Pancreas (tissue), 10 donors: ENCODE data around the gene THUMPD2. TPM values are rescaled to one million over a fixed set of nuclear protein-coding genes. Genes with fewer than 3 reads are reported as not detected.

Experiments used
- ATAC-seq, 4 donors: fragments of 200-7000 bp; cut with Tn5 transposase; one replicate each; pipeline versions ENCODE4 v1.8.0 to v1.9.1; 2020; ENCODE audit warnings: mild to moderate bottlenecking in 4 of 4, moderate library complexity in 4 of 4
- DNase-seq, 6 donors: peaks; one replicate each; pipeline ENCODE4 v3.0.0-alpha.2; 2020
- FAIRE-seq: peaks from 2 replicates; lab custom pipeline; 2012; peaks lifted over from hg19 to GRCh38; lab: Jason Lieb, UNC
- H3K27ac ChIP-seq, 4 donors: fragments of 200-600 bp; sonication (generic); 1 replicate in 3 of 4; 2 replicates in 1 of 4; pipeline versions ENCODE4 v1.5.0 to v1.8.0; 2020
- H3K27me3 ChIP-seq, 4 donors: fragments of 200-600 bp; one replicate each; pipeline ENCODE4 v1.8.0; 2021
- H3K36me3 ChIP-seq, 3 donors: fragments of 200-600 bp; sonication (generic) in 1 of 3; one replicate each; pipeline versions ENCODE4 v1.5.0 to v1.8.0; 2020 to 2021
- H3K4me1 ChIP-seq, 3 donors: fragments of 200-600 bp; one replicate each; pipeline ENCODE4 v1.8.0; 2021
- H3K4me3 ChIP-seq, 4 donors: fragments of 200-600 bp; sonication (generic) in 2 of 4; one replicate each; pipeline versions ENCODE4 v1.5.0 to v1.8.0; 2020 to 2021
- H3K9me3 ChIP-seq, 4 donors: fragments of 200-600 bp; one replicate each; pipeline ENCODE4 v1.8.0; 2021
- CTCF ChIP-seq, 4 donors: fragments of 200-600 bp; sonication (generic) in 3 of 4; IDR thresholded peaks; one replicate each; pipeline versions ENCODE4 v1.5.0 to v1.8.0; 2021; ENCODE audit warnings: antibody characterized with exemption in 4 of 4
- WGBS, 2 donors: extraction: QIAGEN DNeasy Blood & Tissue Kit; methylation state at CpG; one replicate each; pipeline ENCODE4 v1.1.7; 2013; 5-methylcytosine and 5-hydroxymethylcytosine counted together
- intact Hi-C, 3 donors: fragments of 100-400 bp; cut with DNase I; formaldehyde crosslinking; loops; one replicate each; pipeline versions ENCODE4 v1.11.1 to v1.14.2; 2022
- polyA plus RNA-seq, 2 donors: library from polyadenylated mRNA; stranded (reverse); fragments of 200-250 nt; gene quantifications; one replicate each; pipeline ENCODE4 v1.2.3, GENCODE V29; 2013
- total RNA-seq, 6 donors: library from RNA; stranded (reverse); fragmentation: NEBNext Ultra II Directional in 4 of 6; extraction: Animal tissue kit (Norgen Biotek cat#: 25700) in 4 of 6; gene quantifications; one replicate each; pipeline versions ENCODE4 v1.2.1 to v1.2.4, GENCODE V29; 2021 to 2023
- donor health status: healthy with polysubstance abuse.
- donor health status: DM: no; HTN: no; CAD: no; lungs with moderate emphysema.
- donor health status: DM: no; HTN: no; CAD: no.
- donor health status: control.
- donor health status: control.
- donor health status: Bipolar disorder and iron deficiency.
- donor health status: DM: yes; HTN: yes; CAD: no.
- donor health status: DM: no; HTN: no; CAD: no.
- donor health status: DM: no; HTN: no; CAD: no.
- donor health status: DM: yes; HTN: yes; CAD: no.

Gene THUMPD2
- total and polyA plus RNA-seq, 8 donors = 2.6 to 12.5 (median 5.0) TPM

GRCh38 chr2:39786761-39787522 is 7.9 kb upstream of the THUMPD2 start:
- FAIRE-seq (no peak), ATAC-seq (no peak), DNase-seq (no peak)
- no peaks in the 10 kb centered on the region for H3K9me3 ChIP-seq
- no peaks in the 10 kb centered on the region for H3K27me3 ChIP-seq
- no peaks in the 10 kb centered on the region for H3K4me1 ChIP-seq
- intact Hi-C loops = no loop called here
- H3K27ac ChIP-seq = no peak overlapping the region
- H3K36me3 ChIP-seq = no peaks in the 10 kb centered on the region
- 70 to 78% methylated on average over 7 of the region's 7 CpGs for WGBS, 2 donors
- no peak for TF ChIP-seq CTCF (IDR thresholded peaks at IDR 0.05)
- H3K4me3 ChIP-seq = no peak overlapping the region

GRCh38 chr2:39782591-39782990 is 3.5 kb upstream of the THUMPD2 start:
- DNase-seq (no peak), FAIRE-seq (no peak), ATAC-seq (no peak)
- TF ChIP-seq CTCF (IDR thresholded peaks at IDR 0.05) = no peak
- no peaks in the 10 kb centered on the region for H3K27me3 ChIP-seq
- intact Hi-C loops = no loop called here
- no peak overlapping the region for H3K27ac ChIP-seq
- peaks cover 0 to 1% (median 0%) of the 10 kb centered on the region in 3 donors for H3K4me1 ChIP-seq
- H3K36me3 ChIP-seq = no peaks in the 10 kb centered on the region
- no peaks in the 10 kb centered on the region for H3K9me3 ChIP-seq
- H3K4me3 ChIP-seq = no peak overlapping the region
- 46 to 47% methylated on average over 2 of the region's 2 CpGs for WGBS, 2 donors

GRCh38 chr2:39781697-39782096 is 2.6 kb upstream of the THUMPD2 start:
- FAIRE-seq (no peak), ATAC-seq (no peak), DNase-seq (no peak)
- no peak for TF ChIP-seq CTCF (IDR thresholded peaks at IDR 0.05)
- Histone ChIP-seq H3K27ac (no peak overlapping the region), H3K9me3 (no peaks in the 10 kb centered on the region), H3K27me3 (no peaks in the 10 kb centered on the region), H3K4me1 (peaks cover 0 to 8% (median 4%) of the 10 kb centered on the region in 3 donors), H3K36me3 (no peaks in the 10 kb centered on the region), H3K4me3 (no peak overlapping the region)
- intact Hi-C loops = no loop called here
- 86 to 93% methylated on average over 1 of the region's 1 CpG for WGBS, 2 donors

GRCh38 chr2:39780825-39781600 is 2.0 kb upstream of the THUMPD2 start:
- Histone ChIP-seq H3K27ac (no peak overlapping the region), H3K4me3 (peak overlapping the region in 1 of 4 donors; percentile 14), H3K27me3 (no peaks in the 10 kb centered on the region), H3K4me1 (peaks cover 0 to 8% (median 4%) of the 10 kb centered on the region in 3 donors), H3K9me3 (no peaks in the 10 kb centered on the region), H3K36me3 (no peaks in the 10 kb centered on the region)
- WGBS, 2 donors = 69% methylated on average over 14 of the region's 14 CpGs
- TF ChIP-seq CTCF (IDR thresholded peaks at IDR 0.05) = no peak
- FAIRE-seq (no peak), DNase-seq (no peak), ATAC-seq (no peak)
- intact Hi-C loops = no loop called here
